HG03196 (cell line): ENCODE data around the gene SLC7A10.
A peak's percentile ranks its signal among the peaks of the same experiment; 100 is the strongest.
"Not testable (repeated sequence)": the region's sequence is repeated elsewhere in the genome, so short reads cannot be mapped to it uniquely, and the experiment has no call there.

Experiments used
- ATAC-seq: cut with Tn5 transposase; IDR thresholded peaks from one replicate; pipeline ENCODE4 v1.9.1; 2021; ENCODE audit not compliant: unreplicated experiment

Gene SLC7A10

GRCh38 chr19:33186431-33187182 is 39.0 kb downstream of the SLC7A10 start:
- no peak for ATAC-seq

- ATAC-seq: peak; percentile 18
Observed at GRCh38 chr19:33177417-33177979, 48.2 kb downstream of the SLC7A10 start.

GRCh38 chr19:33176670-33177416 is 48.8 kb downstream of the SLC7A10 start:
- ATAC-seq: peak; percentile 74

- ATAC-seq: peak; percentile 5
Observed at GRCh38 chr19:33175886-33176669, 49.6 kb downstream of the SLC7A10 start.

GRCh38 chr19:33175156-33175782 is 50.4 kb downstream of the SLC7A10 start:
- ATAC-seq: no peak

GRCh38 chr19:33174186-33174585 is 51.5 kb downstream of the SLC7A10 start:
- no peak for ATAC-seq

GRCh38 chr19:33171916-33172359 is 53.7 kb downstream of the SLC7A10 start:
- ATAC-seq: no peak

- ATAC-seq: no peak
Observed at GRCh38 chr19:33171222-33171795, 54.3 kb downstream of the SLC7A10 start.

GRCh38 chr19:33168528-33168927 is 57.1 kb downstream of the SLC7A10 start:
- no peak for ATAC-seq

GRCh38 chr19:33167438-33167837 is 58.2 kb downstream of the SLC7A10 start:
- no peak for ATAC-seq

- ATAC-seq: not testable (repeated sequence)
Observed at GRCh38 chr19:33166037-33166436, 59.6 kb downstream of the SLC7A10 start.

- no peak for ATAC-seq
Observed at GRCh38 chr19:33163481-33163880, 62.2 kb downstream of the SLC7A10 start.

GRCh38 chr19:33161201-33161600 is 64.4 kb downstream of the SLC7A10 start:
- no peak for ATAC-seq

- no peak for ATAC-seq
Observed at GRCh38 chr19:33159893-33160292, 65.8 kb downstream of the SLC7A10 start.

- ATAC-seq: no peak
Observed at GRCh38 chr19:33159149-33159548, 66.5 kb downstream of the SLC7A10 start.
